Right lobe of liver (tissue), 6 donors: ENCODE data around the gene B3GALT6. TPM values are rescaled to one million over a fixed set of nuclear protein-coding genes. Genes with fewer than 3 reads are reported as not detected.

ENCODE experiments used
- ATAC-seq, 4 donors: fragments of 200-7000 bp; cut with Tn5 transposase; one replicate each; pipeline ENCODE4 v1.9.1; 2020; ENCODE audit warnings: mild to moderate bottlenecking in 4 of 4, moderate library complexity in 4 of 4
- DNase-seq, 3 donors: peaks; one replicate each; pipeline ENCODE4 v3.0.0-alpha.2; 2020
- H3K27ac ChIP-seq, 3 donors: fragments of 200-600 bp; one replicate each; pipeline ENCODE4 v1.8.0; 2022
- H3K27me3 ChIP-seq, 2 donors: fragments of 200-600 bp; one replicate each; pipeline ENCODE4 v1.8.0; 2022
- H3K36me3 ChIP-seq, 4 donors: fragments of 200-600 bp; sonication (generic) in 1 of 4; one replicate each; pipeline versions ENCODE4 v1.5.1 to v1.8.0; 2017 to 2022; ENCODE audit warnings: control low read depth in 1 of 4
- H3K4me1 ChIP-seq, 4 donors: fragments of 200-600 bp; sonication (generic) in 1 of 4; one replicate each; pipeline versions ENCODE4 v1.5.1 to v1.8.0; 2017 to 2022; ENCODE audit warnings: control low read depth in 1 of 4
- H3K4me3 ChIP-seq, 3 donors: fragments of 200-600 bp; one replicate each; pipeline ENCODE4 v1.8.0; 2022
- H3K9me3 ChIP-seq, 4 donors: fragments of 200-600 bp; sonication (generic) in 1 of 4; one replicate each; pipeline versions ENCODE4 v1.5.1 to v1.8.0; 2017 to 2022; ENCODE audit warnings: control low read depth in 1 of 4
- POLR2A ChIP-seq: fragments of 450-650 bp; IDR thresholded peaks from one replicate; pipeline ENCODE4 v1.6.1; 2017; ENCODE audit warnings: antibody characterized with exemption, mild to moderate bottlenecking
- WGBS: methylation state at CpG from one replicate; pipeline ENCODE4 v1.1.6; 2018; ENCODE audit warnings: low coverage, low lambda C conversion rate; ENCODE audit not compliant: insufficient coverage; ENCODE audit errors: missing lambda C conversion rate; 5-methylcytosine and 5-hydroxymethylcytosine counted together
- intact Hi-C, 2 donors: fragments of 100-400 bp; cut with DNase I; formaldehyde crosslinking; loops; one replicate each; pipeline versions ENCODE4 v1.11.2 to v1.14.1; 2022
- total RNA-seq, 6 experiments: library from RNA; depleted of rRNA in 2 of 6; stranded (reverse); fragments of >200 nt in 2 of 6; fragmentation: NEBNext Ultra II Directional in 3 of 6; extraction: Animal tissue kit (Norgen Biotek cat#: 25700) in 3 of 6; gene quantifications; one replicate each; pipeline versions ENCODE4 v1.1.0 to v1.2.4, GENCODE V29; 2016 to 2023
- TF ChIP-seq, protein P1 (sequence below), 4 donors: fragments of 200-600 bp in 3 of 4; fragments of 450-650 bp in 1 of 4; IDR thresholded peaks; one replicate each; pipeline versions ENCODE4 v1.5.1 to v1.8.0; 2016 to 2022; ENCODE audit warnings: antibody characterized with exemption in 4 of 4, mild to moderate bottlenecking in 2 of 4
- donor health status: DM: no; HTN: yes; CAD: no.
- donor health status: DM: no; HTN: no; CAD: no.
- donor health status: DM: no; HTN: no; CAD: no.
- donor health status: DM: no; HTN: yes; CAD: no.
- donor health status: DM: no; HTN: yes; CAD: no.

The B3GALT6 gene
- total RNA-seq, 6 experiments from 2014 or later = 6.3 to 14.3 (median 7.8) TPM

DNA sequence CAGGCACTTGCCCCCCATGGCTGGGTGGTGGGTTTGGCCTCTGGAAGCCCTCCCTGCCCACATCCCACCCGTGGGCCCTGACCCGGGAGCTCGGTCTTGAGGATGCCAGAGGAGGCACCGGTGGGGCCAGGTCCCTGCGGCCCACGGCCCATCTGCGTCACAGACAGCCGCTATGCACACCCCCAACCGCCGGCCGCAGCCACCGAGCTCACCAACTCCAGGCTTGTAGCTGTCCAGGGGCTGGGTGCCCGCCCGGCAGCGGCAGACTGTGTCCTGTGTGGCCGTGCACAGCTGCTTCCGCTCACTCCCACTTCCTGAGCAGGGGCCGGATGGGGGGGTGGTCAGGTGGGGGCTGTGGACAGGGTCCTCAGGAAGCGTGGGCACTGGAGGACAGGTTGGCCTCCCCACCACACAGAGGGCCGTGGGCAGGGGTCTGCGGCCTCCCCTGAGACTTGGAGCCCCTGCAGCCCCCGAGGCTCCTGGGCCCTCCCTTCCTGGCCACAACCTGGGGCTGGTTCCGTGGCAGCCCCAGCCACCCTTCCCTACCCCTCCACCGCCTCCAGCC lies 19.2 kb upstream of the B3GALT6 start:
- TF ChIP-seq POLR2A = no peak
- TF ChIP-seq, protein P1, sequence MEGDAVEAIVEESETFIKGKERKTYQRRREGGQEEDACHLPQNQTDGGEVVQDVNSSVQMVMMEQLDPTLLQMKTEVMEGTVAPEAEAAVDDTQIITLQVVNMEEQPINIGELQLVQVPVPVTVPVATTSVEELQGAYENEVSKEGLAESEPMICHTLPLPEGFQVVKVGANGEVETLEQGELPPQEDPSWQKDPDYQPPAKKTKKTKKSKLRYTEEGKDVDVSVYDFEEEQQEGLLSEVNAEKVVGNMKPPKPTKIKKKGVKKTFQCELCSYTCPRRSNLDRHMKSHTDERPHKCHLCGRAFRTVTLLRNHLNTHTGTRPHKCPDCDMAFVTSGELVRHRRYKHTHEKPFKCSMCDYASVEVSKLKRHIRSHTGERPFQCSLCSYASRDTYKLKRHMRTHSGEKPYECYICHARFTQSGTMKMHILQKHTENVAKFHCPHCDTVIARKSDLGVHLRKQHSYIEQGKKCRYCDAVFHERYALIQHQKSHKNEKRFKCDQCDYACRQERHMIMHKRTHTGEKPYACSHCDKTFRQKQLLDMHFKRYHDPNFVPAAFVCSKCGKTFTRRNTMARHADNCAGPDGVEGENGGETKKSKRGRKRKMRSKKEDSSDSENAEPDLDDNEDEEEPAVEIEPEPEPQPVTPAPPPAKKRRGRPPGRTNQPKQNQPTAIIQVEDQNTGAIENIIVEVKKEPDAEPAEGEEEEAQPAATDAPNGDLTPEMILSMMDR (IDR thresholded peaks at IDR 0.05) = no peak
- peak in 2 of 3 donors; percentile 50 to 70 for DNase-seq
- 50% methylated on average over 2 of the region's 24 CpGs for WGBS
- Histone ChIP-seq H3K27ac (no peak overlapping the region), H3K4me1 (no peaks in the 10 kb centered on the region), H3K9me3 (no peaks in the 10 kb centered on the region), H3K4me3 (peak overlapping the region in 1 of 3 donors; percentile 29), H3K36me3 (peaks cover 0 to 13% (median 3%) of the 10 kb centered on the region in 4 donors), H3K27me3 (no peaks in the 10 kb centered on the region)
- ATAC-seq = peak; percentile 34 to 59 (median 46)
- intact Hi-C loops = no loop called here

DNA sequence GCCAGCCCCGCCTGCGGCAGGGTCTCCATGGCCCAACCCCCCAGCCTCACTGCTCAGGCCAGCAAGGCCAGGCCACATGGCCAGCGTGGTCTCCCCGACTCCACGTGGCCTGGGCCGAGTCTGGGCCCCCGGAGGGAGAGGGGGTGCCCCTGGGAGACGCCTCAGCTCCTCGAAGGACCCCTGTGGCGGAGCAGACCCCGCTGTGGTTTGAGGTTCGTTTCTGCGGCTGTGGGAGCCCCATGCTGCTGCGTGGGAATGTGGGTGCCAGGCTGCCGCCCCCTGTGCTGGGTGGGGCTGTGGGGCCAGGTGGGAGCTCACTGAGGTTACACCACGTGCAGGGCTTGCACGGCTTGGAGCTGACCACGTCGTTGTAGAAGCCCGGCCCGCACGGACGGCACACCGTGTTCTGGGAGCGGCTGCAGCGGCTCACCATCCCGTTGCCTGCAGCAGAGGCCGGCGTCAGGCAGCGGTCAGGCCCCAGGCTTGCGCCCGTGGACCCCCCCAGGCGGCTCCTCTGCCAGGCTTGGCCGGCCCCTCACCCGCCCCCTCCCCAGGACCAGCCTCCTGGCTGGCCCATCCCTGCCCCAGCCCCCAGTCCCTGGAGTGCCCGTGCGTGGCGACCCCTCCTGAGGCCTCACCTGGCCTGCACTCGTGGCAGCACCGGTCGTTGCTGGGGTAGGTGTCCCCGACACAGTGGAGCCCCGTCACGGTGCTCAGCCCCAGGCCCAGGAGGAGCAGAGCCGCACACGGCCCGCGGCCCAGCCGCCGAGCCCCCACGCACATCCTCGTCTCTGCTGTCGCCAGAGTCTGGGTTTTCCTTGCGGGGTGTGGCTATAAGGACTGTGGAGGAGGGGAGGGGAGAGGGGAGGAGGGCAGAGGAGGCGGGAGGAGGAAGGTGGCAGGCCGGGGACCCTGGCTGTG lies 18.4 kb upstream of the B3GALT6 start, which contains the start of gene TNFRSF4:
TNFRSF4 (minus strand) TSS at position 809 of the 921 bp plus-strand sequence; CDS start at position 783, 26 bp downstream.
- 31% methylated on average over 6 of the region's 56 CpGs for WGBS
- H3K4me3 ChIP-seq = peak within 1 kb of the TSS in 1 of 3 donors; percentile 29
- no peaks in the 10 kb centered on the region for H3K27me3 ChIP-seq
- peaks cover 0 to 20% (median 6%) of the 10 kb centered on the region in 4 donors for H3K36me3 ChIP-seq
- no peak within 1 kb of the TSS for H3K27ac ChIP-seq
- intact Hi-C loops = no loop called here
- peak in 2 of 4 donors; percentile 3 to 17 for ATAC-seq
- no peaks in the 10 kb centered on the region for H3K9me3 ChIP-seq
- no peaks in the 10 kb centered on the region for H3K4me1 ChIP-seq
- no peak for TF ChIP-seq POLR2A
- TF ChIP-seq, protein P1 (IDR thresholded peaks at IDR 0.05) = no peak
- DNase-seq = peak in 1 of 3 donors; percentile 28

DNA sequence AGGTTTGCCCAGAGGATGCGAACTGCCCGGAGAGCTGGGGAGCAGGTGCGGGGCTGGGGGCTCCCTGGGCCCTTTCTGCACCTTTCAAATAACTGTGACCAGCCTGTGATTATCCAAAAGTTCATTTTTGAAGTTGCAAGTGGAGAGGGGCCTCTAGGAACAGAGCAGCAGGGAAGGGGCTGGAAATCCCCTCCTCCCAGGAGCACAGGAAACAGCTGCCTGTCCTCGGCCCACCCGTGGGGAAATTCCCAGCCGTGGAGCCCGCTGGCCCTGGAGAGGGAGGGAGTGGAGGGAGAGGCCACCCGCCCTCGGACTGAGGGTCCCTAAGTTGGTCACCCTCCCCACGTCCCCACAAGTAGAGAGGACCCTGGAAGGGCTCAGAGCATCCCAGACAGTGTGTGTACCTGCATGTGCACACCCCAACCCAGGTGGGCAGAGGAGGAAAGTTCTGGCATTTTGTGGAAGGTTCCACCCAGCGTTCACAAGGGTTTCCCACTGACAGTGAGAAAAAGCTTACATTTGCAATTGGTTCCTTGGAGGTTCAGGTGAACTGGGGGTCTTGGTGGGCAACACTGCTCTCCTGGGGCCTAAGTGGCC lies 16.9 kb upstream of the B3GALT6 start:
- intact Hi-C loops = no loop called here
- TF ChIP-seq POLR2A = no peak
- TF ChIP-seq, protein P1 (IDR thresholded peaks at IDR 0.05) = no peak
- 51% methylated on average over 6 of the region's 11 CpGs for WGBS

DNA sequence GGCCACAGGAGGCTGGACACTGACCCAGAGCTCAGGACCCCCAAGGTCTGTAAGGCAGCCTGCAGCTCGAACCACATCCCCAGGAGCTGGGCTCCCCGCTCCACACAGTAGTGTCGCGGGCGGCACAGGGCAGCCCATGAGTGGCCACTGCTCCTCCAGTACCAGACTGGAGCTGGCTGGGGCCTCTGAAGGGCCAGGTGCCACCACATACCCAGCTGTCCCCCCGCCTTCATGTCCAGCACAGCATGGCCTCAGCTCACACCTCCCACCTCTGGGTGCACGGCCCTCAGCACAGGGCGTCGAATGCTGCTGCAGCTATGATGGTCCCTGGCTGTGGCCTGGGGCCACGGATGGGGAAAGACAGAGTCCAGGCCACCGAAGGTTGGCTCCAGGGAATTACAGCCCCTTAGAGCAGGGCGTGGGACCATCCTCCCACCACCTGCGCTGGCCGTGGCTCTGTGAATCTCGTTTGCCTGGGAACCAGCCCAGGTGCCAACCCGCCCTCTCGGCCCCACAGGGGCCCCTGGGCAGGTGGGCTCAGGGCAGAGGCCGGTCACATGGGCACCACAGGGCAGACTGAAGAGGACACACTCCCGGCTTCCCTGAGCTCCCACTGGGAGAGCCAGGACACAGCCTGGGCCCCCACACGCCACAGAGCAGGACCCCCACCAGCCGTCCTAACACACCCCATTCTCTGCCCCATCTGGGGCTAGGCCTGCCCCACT lies 16.0 kb upstream of the B3GALT6 start:
- DNase-seq = no peak

More for the DNA sequence above, 16.9 kb upstream of the B3GALT6 start:
- no peak for DNase-seq
- peak in 1 of 4 donors; percentile 9 for ATAC-seq
- Histone ChIP-seq H3K4me3 (no peak overlapping the region), H3K36me3 (peaks cover 0 to 23% (median 6%) of the 10 kb centered on the region in 4 donors), H3K27me3 (no peaks in the 10 kb centered on the region), H3K4me1 (no peaks in the 10 kb centered on the region), H3K27ac (no peak overlapping the region), H3K9me3 (no peaks in the 10 kb centered on the region)

More for the DNA sequence above, 16.0 kb upstream of the B3GALT6 start:
- peaks cover 0 to 32% (median 6%) of the 10 kb centered on the region in 4 donors for H3K36me3 ChIP-seq
- no peak overlapping the region for H3K27ac ChIP-seq
- ATAC-seq = peak in 1 of 4 donors; percentile 8
- TF ChIP-seq, protein P1 (IDR thresholded peaks at IDR 0.05) = no peak
- TF ChIP-seq POLR2A = no peak
- 93% methylated on average over 3 of the region's 21 CpGs for WGBS
- H3K27me3 ChIP-seq = no peaks in the 10 kb centered on the region
- no peaks in the 10 kb centered on the region for H3K4me1 ChIP-seq
- no peaks in the 10 kb centered on the region for H3K9me3 ChIP-seq
- no peak overlapping the region for H3K4me3 ChIP-seq
- intact Hi-C loops = no loop called here
